GM19035 (cell line): Measurements from ENCODE around the gene AATK.

Source experiments
- ATAC-seq: cut with Tn5 transposase; IDR thresholded peaks from one replicate; pipeline ENCODE4 v1.9.1; 2021; ENCODE audit not compliant: unreplicated experiment

Gene AATK

DNA sequence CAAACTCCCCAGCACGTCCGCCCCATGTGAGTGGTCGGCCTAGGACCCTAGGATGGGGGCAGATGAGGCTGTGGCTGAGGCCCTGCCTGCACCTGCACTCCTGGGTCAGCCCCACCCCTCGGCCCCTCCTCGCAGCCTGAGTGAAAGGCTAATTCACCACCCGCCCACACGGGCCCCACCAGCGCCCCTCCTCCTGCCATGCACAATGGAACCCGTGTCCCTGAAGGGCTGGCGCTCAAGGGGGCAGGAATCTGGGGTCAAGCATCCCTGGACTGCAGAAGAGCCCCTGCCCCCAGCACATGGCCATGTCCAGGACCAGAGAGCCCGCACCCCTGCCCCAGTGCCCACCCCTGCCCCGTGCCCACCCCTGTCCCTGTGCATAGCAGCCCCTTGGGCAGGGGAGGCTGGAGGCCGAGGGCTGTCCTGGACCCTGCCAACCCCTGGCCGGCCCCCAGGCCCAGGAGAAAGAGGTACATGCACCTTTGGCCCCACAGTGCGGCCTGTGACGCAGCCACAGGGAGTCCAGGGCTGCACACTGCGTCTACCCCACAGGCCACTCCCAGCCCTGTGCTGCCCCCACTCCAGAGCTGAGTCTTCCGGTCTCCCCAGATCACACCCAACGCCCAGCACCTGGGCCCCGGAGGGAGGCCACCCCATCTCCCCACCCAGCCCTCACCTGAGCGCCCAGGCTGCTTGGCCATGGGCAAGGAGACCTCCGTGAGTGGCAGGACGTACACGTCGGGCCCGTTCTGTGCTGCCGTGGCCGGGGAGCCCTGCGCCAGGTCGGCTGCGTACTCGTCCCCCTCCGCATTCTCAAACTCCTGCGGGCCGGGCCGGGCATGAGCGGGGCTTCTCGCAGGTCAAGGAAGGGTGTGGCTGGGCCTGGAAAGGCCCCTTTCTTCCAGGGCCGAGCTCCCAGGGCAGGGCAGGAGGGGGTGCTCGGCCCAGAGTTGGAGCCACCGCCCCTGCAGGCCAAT is 35.3 kb downstream of the AATK start:
- no peak for ATAC-seq

DNA sequence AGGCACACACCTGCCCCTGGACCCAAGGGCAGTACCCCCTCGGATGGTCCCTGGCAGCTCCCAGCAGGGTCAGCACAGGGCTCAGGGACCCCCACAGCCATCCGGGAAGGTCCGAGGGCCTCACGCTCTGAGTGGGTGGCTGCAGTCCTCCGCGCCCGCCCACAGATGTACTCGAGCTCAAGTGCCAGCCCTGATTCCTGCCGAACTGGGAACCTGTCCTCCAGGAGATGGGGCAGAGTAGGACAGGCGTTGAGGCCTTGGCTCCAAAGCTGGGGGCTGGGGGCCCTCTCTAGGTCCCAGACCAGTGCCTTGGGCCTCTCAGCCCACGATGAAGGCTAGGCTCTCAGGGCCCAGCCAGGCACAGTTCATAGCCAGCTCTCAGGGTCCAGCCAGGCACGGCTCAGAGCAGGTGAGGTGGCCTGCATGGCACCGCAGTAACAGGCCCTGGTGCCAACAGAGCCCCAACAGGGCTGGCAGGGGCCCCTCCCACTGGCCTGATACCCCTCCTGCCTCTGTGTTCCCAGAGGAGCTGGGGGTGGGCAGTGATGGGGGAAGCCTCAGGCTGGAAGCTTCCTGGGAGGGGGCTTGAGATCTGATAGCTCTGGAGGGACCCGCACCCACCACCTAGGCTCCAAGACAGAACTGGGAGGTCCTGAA is 36.2 kb downstream of the AATK start:
- ATAC-seq = no peak

DNA sequence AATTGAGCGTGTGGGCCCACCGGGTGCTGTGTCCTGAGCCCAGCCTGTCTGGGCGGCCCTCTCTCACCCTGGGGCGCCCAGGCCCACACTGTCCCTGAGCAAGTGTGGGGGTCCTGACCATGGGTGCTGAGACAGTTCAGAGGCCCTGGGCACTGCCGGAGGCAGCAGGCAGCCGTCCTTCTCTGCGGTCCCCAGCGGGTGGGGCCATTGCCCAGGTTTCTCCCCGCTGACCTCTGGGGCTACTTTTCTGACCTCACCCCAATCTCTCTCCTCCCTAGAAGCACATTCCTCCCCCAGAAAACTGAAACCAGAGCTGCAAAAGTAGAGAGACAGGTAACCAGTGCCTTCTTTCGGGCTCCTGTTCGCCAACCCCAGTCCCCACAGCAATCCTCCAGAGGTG is 36.7 kb downstream of the AATK start:
- no peak for ATAC-seq

DNA sequence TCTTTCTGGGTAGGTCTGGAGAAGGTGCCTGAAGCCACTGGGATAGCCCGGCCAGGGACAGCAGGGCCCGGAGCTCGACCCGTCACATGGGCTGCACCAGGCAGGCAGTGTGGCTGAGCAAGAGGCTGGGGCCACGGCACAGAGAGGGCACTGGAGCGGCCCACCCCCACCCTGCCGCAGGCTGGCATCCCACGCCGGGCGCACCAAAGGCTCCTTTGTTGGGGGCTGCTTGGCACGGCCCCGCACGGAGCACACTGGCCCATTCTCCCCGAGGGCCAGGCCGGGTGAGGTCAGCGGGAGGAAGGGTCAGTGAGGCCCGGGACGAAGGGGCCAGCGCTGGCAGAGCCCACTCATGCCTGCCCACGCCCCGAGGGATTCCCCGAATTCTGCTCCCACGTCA is 37.2 kb downstream of the AATK start:
- no peak for ATAC-seq

DNA sequence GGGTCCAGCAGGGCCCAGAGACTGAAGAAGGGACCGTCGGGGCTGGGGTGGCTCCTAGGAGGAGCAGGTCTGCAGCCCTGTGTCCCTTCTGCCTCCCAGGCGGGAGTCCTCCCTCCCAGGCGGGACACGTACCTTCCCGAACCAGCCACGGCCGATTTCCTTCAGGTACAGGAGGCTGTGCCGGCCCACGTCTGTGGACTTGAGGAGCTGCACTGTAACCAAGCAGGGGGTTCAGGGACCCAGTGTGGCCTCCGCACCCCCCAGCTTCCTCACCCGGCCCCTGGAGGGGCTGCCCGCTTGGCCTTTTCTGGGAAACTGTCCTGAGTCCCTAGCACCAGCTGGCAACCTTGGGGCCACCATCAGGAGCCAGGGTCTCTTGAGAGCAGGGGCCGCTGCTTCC is 37.7 kb downstream of the AATK start:
- ATAC-seq = no peak

DNA sequence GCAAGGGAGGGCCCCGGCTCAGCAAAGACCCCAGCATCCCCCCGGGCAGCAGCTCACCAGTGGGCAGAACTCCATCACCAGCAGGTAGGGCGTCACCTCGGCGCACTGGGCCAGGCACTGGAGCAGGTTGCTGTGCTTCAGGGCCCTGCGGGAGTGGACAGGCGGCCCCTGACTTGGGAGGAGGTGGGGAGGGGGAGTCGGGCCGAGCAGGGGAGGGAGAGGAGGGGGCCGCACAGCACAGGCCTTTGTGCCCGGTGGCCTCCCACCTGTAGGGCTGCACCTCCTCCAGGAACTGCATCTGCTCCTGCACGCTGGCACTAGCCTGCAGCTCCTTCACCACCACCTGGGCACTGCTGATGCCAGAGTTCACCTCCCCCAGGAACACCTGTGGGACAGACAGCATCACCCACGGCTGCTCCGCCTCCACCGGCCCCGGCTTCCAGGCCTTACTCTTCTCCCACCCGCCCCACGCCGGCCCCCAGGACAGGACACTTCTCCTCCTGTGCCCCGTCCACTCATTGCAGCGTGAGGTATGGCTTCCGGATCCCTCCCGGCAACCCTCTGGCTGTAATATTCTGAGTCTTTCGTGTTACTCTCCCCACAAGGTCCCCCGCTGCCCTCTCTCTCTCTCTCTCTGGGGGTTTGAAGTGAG is 38.4 kb downstream of the AATK start:
- ATAC-seq = no peak

DNA sequence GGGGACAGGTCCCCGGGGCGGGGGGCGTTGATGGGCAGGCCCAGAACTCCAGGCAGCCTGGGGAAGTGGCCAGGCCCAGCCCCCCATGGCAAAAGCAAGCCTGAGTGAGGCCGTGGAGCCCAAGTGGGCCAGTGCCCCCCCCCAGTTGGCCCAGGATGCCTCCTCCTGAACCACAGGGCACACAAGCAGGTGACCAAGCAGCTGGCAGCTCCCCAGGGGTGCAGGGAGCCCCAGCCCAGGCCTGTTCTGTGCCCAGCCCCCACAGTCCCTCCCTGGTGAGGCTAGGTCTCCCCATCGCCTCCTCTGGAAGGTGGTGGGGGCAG is 38.9 kb downstream of the AATK start:
- ATAC-seq = no peak

DNA sequence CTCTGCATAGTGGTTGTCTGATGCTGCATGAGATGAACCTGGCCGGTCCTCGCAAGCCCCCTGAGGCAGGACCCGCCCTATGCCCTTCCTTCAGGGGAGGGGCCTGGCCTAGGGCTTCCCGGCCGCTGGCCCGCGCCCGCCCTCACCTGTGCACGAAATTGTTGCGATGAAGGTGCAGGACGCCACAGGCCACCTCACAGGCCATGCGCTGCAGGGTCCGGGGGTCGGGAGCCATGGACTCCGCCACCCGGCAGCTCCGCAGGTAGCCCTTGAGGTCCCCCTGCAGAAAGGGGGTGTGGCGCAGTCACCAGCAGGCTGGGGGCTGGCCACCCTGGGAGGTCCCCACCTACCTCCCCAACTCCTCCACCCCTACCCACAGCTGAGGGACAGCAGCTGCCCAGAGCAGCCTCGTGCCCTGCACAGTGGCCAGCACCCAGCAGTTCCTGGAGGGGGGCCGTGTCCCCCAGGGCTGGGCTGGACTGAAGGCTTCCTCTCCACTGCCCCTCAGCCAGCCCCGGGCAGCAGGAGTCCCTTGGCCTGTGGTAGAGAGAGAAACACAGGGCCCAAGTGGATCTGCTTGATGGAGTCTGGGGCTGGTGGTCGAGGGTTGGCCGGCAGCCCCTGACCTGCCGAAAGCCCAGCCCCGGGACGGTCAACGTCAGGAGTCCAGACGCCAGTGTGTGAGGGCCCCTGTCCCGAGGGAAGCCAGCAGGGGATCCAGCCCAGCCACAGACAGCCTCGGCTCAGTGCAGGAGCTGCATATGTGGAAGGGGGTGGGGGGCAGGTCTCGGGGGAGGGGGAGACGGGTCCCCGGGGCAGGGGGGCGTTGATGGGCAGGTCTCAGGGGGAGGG is 39.5 kb downstream of the AATK start:
- no peak for ATAC-seq

DNA sequence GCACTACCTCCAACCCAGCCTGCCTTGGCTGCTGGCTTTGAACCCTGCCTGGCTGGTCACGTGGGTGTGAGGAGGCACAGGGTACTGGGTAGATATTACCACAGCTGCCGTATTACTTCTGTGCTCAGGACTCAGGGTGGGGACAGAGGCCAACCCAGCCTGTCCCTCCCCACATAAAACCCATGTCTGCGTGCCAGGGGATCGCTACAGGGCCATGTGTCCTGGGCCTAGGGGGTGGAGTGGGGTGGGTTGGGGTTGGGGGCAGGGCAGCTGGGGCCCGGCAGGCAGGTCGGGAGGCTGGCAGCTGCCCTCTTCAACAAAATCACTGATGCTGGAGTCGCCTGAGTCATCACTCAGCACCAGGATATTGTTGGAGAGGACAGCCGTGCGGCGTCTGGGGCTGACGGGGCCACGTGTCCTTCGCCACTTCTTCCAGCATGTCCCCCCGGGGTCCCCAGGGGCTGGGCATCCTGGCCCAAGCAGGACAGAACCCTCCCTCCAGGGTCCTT is 40.4 kb downstream of the AATK start:
- no peak for ATAC-seq

DNA sequence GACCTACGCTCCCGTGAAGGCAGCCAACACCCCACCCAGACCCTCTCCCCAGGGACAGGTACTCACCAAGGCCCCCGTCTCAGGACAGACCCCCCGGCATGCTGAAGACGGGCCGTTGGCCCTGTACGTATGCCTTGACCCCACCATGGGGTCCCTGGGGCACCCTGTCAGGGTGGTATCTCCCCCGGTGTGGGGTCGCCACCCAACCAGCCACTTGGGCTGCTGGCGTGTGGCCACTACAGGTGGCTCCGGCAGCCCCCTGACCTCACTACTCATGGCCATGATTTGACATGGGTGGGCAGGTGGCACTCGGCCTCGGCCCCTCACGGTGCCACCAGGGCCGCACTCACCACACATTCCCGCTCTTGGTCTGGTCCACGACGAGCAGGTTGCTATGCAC is 41.6 kb downstream of the AATK start:
- no peak for ATAC-seq

DNA sequence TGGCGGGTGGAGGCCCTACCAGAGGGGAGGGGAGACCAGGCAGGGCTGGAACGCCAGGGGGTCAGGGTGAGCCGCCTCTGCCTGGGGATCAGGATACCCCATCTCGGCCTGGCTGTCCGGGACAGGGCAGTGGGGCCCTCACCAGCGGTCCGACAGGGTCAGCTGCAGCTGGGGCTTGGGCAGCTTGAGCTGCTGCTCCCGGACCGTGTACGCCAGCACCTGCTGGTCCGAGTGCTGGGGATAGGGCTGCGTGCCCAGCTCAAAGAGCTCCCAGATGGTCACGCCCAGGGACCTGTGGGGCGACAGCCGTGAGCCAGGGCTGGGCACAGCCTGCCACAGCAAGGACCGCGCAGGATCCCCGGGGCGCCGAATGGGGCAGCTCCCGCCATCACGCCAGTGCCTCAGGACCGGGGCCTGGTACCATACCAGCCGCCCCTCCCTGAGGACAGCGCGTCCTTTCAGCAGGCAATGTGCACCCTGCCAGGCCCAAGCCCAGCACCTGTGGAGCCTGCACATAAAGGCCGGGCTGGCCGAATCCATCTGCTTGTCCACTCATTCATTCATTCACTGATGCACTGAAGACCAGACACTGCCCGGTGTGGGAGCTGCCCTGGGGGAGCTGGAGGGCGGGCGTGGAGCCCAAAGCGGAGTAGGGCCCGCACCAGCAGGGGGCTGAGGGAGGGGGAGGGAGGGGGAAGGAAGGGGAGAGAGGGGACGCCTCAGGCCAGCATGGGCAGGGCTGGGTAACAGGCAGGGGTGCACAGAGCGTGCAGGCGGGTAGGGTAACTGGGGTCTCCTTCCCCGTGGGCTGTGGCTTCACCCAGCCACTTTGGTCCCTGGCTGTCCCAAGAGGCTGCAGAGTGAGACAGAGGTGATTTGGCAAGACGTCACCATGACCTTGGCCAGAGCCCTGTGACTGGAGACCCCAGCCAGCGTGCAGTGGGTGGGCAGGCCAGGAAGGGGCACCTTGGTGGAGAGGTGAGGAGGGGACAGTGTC is 42.7 kb downstream of the AATK start:
- ATAC-seq = no peak

DNA sequence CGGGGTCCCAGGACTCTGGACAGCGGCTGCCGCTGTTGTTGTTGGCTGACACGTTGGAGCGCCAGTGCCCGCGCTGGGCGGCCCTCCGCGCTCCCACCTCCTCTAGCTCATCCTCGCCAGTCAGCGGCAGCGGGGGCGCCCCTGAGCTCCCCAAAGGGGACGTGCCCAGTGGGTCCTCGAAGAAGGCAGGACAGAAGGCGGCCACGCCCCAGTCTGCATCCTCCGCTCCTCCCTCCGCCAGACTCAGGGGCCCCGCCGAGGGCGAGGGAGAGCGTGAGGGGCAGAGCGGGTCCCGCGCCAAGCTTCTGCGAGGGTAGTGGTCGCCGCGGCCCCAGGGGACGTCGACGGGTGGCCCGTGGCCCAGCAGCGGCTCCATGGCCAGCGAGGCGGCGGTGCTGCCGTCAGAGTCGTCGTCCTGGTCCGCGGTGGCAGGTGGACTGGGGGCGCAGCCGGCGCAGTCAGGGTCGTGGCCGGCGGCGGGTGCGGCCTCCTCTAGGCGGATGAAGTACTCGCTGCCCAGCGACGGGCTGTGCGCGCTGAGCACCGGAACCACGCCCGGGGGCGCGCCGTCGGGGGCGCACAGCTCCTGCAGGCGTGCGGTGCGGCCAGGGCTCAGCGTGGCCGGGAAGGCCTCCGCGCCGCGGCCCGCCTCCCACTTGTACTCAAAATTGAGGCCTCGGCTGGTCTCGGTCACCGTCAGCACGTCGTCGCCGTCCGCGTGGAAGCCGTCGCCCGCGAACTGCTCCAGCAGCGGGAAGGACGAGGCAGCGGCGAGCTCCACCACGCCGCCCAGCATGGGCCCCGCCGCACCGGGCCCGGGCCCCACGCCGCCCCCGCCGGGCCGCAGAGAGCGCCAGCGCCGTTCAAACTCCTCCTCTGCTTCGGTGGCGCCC is 43.9 kb downstream of the AATK start:
- ATAC-seq = no peak

DNA sequence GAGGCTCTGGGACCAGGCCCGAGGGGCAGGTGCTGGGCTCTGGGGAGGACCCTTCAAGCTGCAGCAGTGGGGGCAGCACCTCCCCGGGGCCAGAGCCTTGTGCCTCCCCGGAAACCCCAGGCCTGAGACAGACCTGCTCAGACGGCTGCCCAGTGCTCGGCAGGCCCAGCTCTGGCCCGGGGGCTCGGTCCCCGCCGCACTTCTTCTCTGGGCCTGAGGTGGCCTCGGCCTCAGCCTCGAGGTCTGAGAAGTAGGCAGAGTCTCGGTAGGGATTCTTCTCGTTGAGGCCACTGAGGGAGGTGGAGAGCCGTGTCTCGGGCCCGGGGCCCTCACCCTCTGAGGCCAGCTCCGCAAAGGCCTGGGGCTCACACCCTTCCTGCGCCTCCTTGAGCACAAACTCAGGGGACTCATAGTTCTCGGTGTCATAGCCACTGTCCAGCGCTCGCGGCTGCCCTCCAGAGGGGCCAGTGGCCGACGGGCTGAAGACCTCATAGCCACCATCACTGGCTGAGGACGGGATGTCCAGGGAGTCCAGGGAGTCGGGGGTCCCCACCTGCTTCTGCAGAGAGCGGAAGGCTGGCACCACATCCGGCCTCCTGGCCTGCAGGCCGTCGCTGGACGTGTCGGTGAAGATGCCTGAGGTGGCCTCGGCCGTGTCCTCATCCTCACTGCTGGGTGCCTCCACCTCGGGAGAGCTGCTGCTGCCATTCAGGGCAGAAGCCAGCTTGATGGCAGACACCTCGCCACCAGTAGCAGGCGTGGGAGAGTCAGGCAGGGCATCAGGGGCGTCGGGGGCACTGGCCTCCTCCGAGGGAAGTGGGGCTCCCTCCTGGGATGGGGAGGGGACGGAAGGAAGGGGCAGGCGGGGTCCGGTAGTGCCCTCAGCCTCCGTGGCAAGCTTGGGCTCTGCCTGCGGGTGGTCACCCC is 45.1 kb downstream of the AATK start:
- no peak for ATAC-seq

DNA sequence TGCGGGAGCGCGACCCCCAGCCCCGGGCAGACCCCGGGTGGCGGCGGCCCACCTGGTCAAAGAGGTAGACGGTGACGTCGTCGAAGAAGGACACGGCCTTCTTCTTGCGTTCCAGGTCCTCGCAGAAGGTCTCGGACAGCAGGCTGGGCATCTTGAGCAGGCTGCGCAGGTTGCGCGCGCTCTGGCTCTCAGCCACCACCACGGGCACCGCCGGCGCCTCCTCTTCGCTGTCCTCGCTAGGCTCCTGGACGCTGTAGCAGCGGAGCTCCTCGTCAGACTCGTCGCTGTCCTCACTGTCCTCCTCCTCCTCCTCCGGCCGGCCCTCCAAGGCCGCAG is 45.9 kb downstream of the AATK start:
- no peak for ATAC-seq

DNA sequence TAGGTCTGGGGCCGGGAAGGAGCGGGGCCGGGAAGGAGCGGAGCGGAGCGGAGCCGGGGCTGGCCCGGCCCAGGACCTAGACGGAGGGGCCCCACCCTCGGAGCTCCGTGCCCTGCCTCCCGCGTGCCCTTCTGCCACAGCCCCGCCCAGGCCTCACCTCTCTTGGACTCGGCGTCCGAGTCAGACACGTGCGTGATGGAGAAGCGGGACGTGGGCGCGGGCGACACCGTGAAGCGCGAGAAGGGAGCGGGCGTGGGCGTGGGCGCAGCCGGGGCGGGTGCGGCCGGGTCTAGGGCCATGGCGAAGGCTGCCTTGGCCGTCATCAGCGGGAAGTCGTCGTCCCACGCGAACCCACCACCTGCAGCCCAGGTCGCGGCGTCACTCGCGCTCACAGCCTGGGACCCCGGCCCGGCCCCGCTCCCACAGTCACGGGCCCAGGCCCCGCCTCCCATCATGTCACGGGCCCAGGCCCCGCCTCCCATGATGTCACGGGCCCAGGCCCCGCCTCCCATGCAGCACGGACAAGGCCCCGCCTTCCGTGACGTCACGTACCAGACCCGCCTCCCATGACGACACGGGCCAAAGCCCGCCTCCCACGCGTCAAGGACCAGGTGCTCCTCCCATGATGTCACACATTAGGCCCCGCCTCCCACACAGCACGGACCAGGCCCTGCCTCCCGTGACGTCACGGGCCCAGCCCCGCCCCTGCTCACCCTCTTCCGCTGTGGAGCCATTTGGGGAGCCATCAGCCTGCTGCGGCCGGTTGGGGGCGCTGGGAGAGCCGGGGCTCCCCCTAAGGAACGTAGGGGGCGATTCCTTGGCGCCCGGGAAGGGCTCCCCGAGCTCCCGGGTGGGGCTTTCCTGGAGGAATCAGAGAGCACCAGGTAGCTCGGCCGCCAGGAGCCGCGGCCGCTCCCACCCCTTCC is 46.5 kb downstream of the AATK start:
- ATAC-seq = no peak

DNA sequence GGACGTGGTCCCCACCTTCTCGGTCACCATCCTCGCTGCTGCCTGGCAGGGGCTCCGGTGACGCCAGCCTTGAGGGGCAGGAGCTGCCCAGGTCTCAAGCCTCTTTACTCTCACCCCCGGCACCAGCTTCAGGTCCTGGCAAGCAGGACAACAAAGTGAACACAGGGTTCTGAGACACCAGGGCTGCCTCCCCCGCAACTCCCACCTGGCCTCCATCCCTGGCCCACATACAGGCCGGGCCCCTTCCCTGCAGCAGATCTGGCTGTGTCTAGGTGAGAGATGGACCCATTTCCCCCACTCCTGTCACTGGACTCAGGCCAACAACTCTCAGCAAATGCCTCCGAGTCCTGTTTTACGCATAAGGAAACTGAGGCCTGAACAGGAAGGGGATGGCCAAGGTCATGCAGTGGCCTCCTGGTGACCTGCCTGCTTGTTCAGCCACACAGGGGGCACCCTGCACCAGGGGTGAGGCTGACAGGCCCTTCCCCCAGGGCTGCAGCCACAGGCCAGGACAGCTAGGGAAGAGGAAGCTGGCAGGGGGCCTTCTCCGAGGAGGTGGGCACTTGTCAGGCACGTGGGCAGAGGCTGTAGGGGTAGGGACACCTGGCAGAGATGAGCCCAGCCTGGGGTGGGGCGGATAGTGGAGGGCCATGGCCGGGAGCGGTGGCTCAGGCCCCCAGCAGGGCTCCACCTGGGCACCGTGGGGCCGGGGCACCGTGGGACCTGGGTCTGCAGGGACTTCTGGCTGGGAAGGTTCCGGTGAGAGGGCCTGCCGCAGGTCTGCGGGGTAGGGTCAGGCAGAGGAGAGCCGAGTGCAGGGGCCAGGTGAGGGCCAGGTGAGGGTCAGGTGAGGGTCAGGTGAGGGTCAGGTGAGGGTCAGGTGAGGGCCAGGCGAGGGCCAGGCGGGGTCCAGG is 47.5 kb downstream of the AATK start:
- ATAC-seq = no peak
